ENCODE data around the gene GGNBP2. TPM values are rescaled to one million over a fixed set of nuclear protein-coding genes. Genes with fewer than 3 reads are reported as not detected.

GGNBP2 gene
- total and polyA plus RNA-seq, 2 of the 8 experiments (the other 6 are each of a cell fraction or from before 2014, with no cell fraction given), result 29.2 to 35.8 TPM

DNA sequence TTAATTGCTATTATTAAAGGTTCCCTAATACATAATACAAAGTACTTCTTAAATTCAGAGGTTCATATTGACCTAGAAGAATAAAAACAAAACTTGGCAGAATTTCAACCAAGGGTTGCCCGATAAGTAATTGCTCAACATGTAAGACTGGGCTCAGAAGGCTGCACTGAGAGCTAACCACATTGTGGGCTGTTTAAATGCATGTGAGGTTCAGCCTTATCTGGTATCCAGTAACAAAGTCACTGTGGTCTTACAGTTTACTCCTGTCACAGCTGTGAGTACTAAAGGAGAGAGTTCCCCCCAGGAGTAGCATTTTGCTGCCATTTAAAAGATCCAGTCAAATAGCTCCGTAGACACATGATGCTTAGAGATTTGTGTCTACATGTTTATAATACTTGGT is 45.4 kb downstream of the GGNBP2 start:
- POLR2A ChIA-PET (ENCODE audit: partially characterized antibody), result interaction anchor here (4.0 to 6.4 kb wide), 2 partner anchors 12 to 44 kb away, joined by 22 to 55 read pairs; partner anchors contain the start of genes GGNBP2 and MRM1
- no peak overlapping the region for H2AFZ ChIP-seq (ENCODE audit: low read length)
- H3K4me3 ChIP-seq (ENCODE audit: extremely low read depth in 1 of 4, insufficient read depth in 2 of 4, low read depth in 3 of 4, low read length in 4 of 4), result no peak overlapping the region
- FAIRE-seq (no peak), DNase-seq (ENCODE audit: low read depth in 1 of 2, low spot score in 2 of 2) (no peak)
- no peak overlapping the region for H4K5ac ChIP-seq (ENCODE audit: insufficient read length, low read depth, low read length)
- no peak overlapping the region for H4K8ac ChIP-seq (ENCODE audit: extremely low read depth, insufficient read depth, low read length)
- H3K56ac ChIP-seq (replicated peaks; ENCODE audit: insufficient read length, low read depth, low read length), result no peak overlapping the region
- no peak overlapping the region for H2BK5ac ChIP-seq (ENCODE audit: low read depth, low read length)
- H3K4me1 ChIP-seq (replicated peaks in 1 of 4; ENCODE audit: control insufficient read depth in 3 of 4, insufficient read depth in 4 of 4, low read length in 3 of 4), result peaks cover 0 to 15% (median 11%) of the 10 kb centered on the region in 4 experiments; a peak in 5 of 7 replicates
- H3K23ac ChIP-seq (ENCODE audit: insufficient read length), result no peak overlapping the region
- peaks cover 5 to 16% of the 10 kb centered on the region in 2 experiments; a peak in 3 of 4 replicates for H3K79me2 ChIP-seq (ENCODE audit: control insufficient read depth in 1 of 2, insufficient read depth in 2 of 2, low read length in 2 of 2)
- no peak overlapping the region for H3K4ac ChIP-seq (replicated peaks; ENCODE audit: insufficient read length, low read depth, low read length)
- H3K18ac ChIP-seq (ENCODE audit: extremely low read depth, low read length), result no peak overlapping the region
- H3K9me3 ChIP-seq (ENCODE audit: insufficient read depth in 2 of 2, low read depth in 1 of 2, low read length in 1 of 2), result no peaks in the 10 kb centered on the region
- H3K9ac ChIP-seq (replicated peaks in 1 of 4; ENCODE audit: extremely low read depth in 1 of 4, low read depth in 3 of 4, low read length in 3 of 4), result no peak overlapping the region
- CTCF ChIA-PET (ENCODE audit: partially characterized antibody), result no interaction called here
- H3K14ac ChIP-seq (ENCODE audit: insufficient read length), result no peak overlapping the region
- H2AK5ac ChIP-seq (ENCODE audit: low read depth, low read length), result no peak overlapping the region
- H4K91ac ChIP-seq (replicated peaks; ENCODE audit: insufficient read length, low read length), result no peak overlapping the region
- peaks cover 7% of the 10 kb centered on the region for H3K23me2 ChIP-seq (ENCODE audit: low read depth, low read length)
- H3K4me2 ChIP-seq (ENCODE audit: insufficient read depth in 1 of 2, low read depth in 2 of 2, low read length in 2 of 2), result no peak overlapping the region
- no peak overlapping the region for H3K27ac ChIP-seq (ENCODE audit: low read depth, low read length)
- H2BK120ac ChIP-seq (replicated peaks; ENCODE audit: low read depth, low read length), result no peak overlapping the region
- peaks cover 8 to 33% (median 21%) of the 10 kb centered on the region in 4 experiments; a peak in 7 of 8 replicates for H3K36me3 ChIP-seq (ENCODE audit: control insufficient read depth in 2 of 4, insufficient read depth in 4 of 4, low read length in 3 of 4)
- H3K79me1 ChIP-seq (ENCODE audit: low read depth, low read length), result peaks cover 3% of the 10 kb centered on the region; the same call in 1 of the 2 replicates
- no peaks in the 10 kb centered on the region for H3K27me3 ChIP-seq (replicated peaks in 1 of 4; ENCODE audit: control insufficient read depth in 3 of 4, extremely low read depth in 1 of 4, insufficient read depth in 3 of 4, low read length in 3 of 4)
- no peak overlapping the region for H2BK12ac ChIP-seq (ENCODE audit: low read depth, low read length)
- no peak overlapping the region for H2BK20ac ChIP-seq (ENCODE audit: low read length)
- WGBS, 2 experiments (ENCODE audit: extremely low coverage in 1 of 2, insufficient coverage in 1 of 2, insufficient read length in 1 of 2, insufficient replicate concordance in 2 of 2, low coverage in 1 of 2, low lambda C conversion rate in 2 of 2, missing lambda C conversion rate in 1 of 2), result 94% methylated on average over 2 of the region's 2 CpGs; no CpG with 5 or more reads in 1 of the 2 experiments
- peaks cover 0 to 3% of the 10 kb centered on the region in 2 experiments for H4K20me1 ChIP-seq (replicated peaks in 1 of 2; ENCODE audit: control insufficient read depth in 1 of 2, insufficient read depth in 2 of 2, low read length in 2 of 2)
- H2BK15ac ChIP-seq (ENCODE audit: low read length), result no peak overlapping the region
- TF ChIP-seq RAD21 (IDR thresholded peaks at IDR 0.05 in 1 of 2, conservative IDR thresholded peaks at IDR 0.05 in 1 of 2; ENCODE audit: low read depth in 2 of 2, low read length in 2 of 2) (no peak), RFX5 (IDR thresholded peaks at IDR 0.05; ENCODE audit: borderline replicate concordance, low read depth, low read length) (no peak), PHF8 (conservative IDR thresholded peaks at IDR 0.05; ENCODE audit: low read depth, low read length) (no peak), HDAC2 (IDR thresholded peaks at IDR 0.05; ENCODE audit: borderline replicate concordance in 1 of 2, low read depth in 2 of 2, low read length in 2 of 2) (no peak), CEBPB (IDR thresholded peaks at IDR 0.05; ENCODE audit: low read depth, low read length) (no peak), EGR1 (IDR thresholded peaks at IDR 0.05; ENCODE audit: borderline replicate concordance, low read depth, low read length) (no peak), MAFK (IDR thresholded peaks at IDR 0.05; ENCODE audit: low read depth, low read length) (no peak), HDAC6 (IDR thresholded peaks at IDR 0.05; ENCODE audit: low read depth, low read length) (no peak), EP300 (IDR thresholded peaks at IDR 0.05; ENCODE audit: borderline replicate concordance in 1 of 2, low read depth in 2 of 2, low read length in 2 of 2) (no peak), POLR2AphosphoS5 (IDR thresholded peaks at IDR 0.05; ENCODE audit: low read depth, low read length) (no peak), CBX8 (IDR thresholded peaks at IDR 0.05; ENCODE audit: borderline replicate concordance, low read depth, low read length) (no peak), RBBP5 (IDR thresholded peaks at IDR 0.05; ENCODE audit: borderline replicate concordance, low read depth, low read length) (no peak), YY1 (IDR thresholded peaks at IDR 0.05; ENCODE audit: low read depth, low read length) (no peak), SUZ12 (IDR thresholded peaks at IDR 0.05; ENCODE audit: low read length) (no peak)
